Measurements from ENCODE around the gene SH2D7.

The SH2D7 gene
- total RNA-seq: 0 to 0.38 (median 0) reads per million in 9 experiments

GRCh38 chr15:78092261-78093041 is at the start of gene SH2D7:
TSS of gene SH2D7 (plus strand) at chr15:78092561. CDS start at chr15:78092585, 24 bp downstream.
- no peaks in the 10 kb centered on the region for H3K27me3 Mint-ChIP-seq
- peak within 1 kb of the TSS; percentile 1 to 3 for H3K27ac Mint-ChIP-seq
- H3K4me3 Mint-ChIP-seq: no peak within 1 kb of the TSS
- H3K4me1 Mint-ChIP-seq (ENCODE audit: low read depth in 2 of 2): peaks cover 0 to 4% of the 10 kb centered on the region in 2 donors
- no peaks in the 10 kb centered on the region for H3K36me3 Mint-ChIP-seq (ENCODE audit: insufficient read depth)
- H3K9me3 Mint-ChIP-seq: no peaks in the 10 kb centered on the region
- no peak for DNase-seq
- ATAC-seq (replicated peaks): no peak

- peak overlapping the region; percentile 74 for H3K4me3 Mint-ChIP-seq
- H3K4me1 Mint-ChIP-seq (ENCODE audit: low read depth in 2 of 2): peaks cover 68 to 75% of the 10 kb centered on the region in 2 donors
- DNase-seq (peak; percentile 41 to 46 (median 45)), ATAC-seq (replicated peaks) (peak; percentile 74)
- H3K27me3 Mint-ChIP-seq: no peaks in the 10 kb centered on the region
- peak overlapping the region; percentile 95 to 96 for H3K27ac Mint-ChIP-seq
- H3K9me3 Mint-ChIP-seq: no peaks in the 10 kb centered on the region
- H3K36me3 Mint-ChIP-seq (ENCODE audit: insufficient read depth): peaks cover 65% of the 10 kb centered on the region
These were observed 47.8 kb upstream of the SH2D7 start for GRCh38 chr15:78044407-78045155.

DNA sequence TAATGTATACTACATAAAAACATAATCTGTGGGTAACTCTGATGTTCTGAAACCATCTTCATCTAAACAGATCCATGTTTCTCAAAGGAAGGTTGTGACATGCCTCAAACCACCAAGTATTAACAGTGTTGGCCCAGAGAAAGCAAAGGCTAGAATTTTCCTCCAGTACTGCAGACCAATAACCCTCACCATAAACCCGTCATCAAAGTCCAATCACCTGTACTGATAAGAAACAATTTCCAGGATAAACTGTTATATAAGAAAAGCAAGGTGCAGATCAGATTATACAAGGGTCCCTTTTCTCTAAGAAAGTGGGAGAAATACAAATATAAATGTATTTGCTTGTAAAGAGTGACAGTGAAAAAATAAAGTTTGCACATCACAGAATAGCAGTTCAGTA is 47.2 kb upstream of the SH2D7 start:
- peaks cover 68 to 75% of the 10 kb centered on the region in 2 donors for H3K4me1 Mint-ChIP-seq (ENCODE audit: low read depth in 2 of 2)
- no peaks in the 10 kb centered on the region for H3K9me3 Mint-ChIP-seq
- no peak for ATAC-seq (replicated peaks)
- H3K27me3 Mint-ChIP-seq: no peaks in the 10 kb centered on the region
- peak overlapping the region; percentile 37 to 43 for H3K4me3 Mint-ChIP-seq
- peaks cover 68% of the 10 kb centered on the region for H3K36me3 Mint-ChIP-seq (ENCODE audit: insufficient read depth)
- DNase-seq: no peak
- H3K27ac Mint-ChIP-seq: peak overlapping the region; percentile 95 to 96

DNA sequence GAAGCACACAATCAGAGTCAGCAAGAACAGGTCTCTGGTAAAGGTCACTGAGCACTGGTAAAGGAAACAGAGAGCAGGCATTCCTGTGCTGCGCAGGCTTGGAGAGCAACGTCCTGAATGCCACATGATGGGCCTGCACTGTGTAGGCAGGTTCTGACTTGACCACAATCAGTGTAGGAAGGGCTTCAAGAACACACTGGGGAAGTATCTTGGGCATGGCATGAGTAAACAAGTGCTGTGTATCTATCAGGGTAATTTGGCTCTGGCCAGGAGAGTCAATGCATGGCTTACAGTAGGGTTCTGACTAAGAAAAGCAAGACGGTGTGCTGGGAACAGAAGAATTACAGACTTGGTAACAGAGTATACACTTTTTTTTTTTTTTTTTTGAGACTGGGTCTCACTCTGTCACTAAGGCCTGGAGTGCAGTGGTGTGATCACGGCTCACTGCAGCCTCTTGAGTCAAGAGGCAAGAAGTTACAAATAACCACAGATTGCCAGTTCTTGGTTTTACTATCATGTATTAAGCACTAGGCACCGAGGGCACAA is 45.5 kb upstream of the SH2D7 start:
- Mint-ChIP-seq H3K36me3 (ENCODE audit: insufficient read depth) (peaks cover 76% of the 10 kb centered on the region), H3K27me3 (no peaks in the 10 kb centered on the region), H3K27ac (peak overlapping the region; percentile 95 to 96), H3K9me3 (no peaks in the 10 kb centered on the region), H3K4me1 (ENCODE audit: low read depth in 2 of 2) (peaks cover 79 to 81% of the 10 kb centered on the region in 2 donors), H3K4me3 (peak overlapping the region; percentile 73 to 74)
- DNase-seq (peak in 1 of 3 experiments; percentile 39), ATAC-seq (replicated peaks) (peak; percentile 16)

GRCh38 chr15:78047761-78048627 is 44.4 kb upstream of the SH2D7 start:
- no peaks in the 10 kb centered on the region for H3K9me3 Mint-ChIP-seq
- H3K27ac Mint-ChIP-seq: peak overlapping the region; percentile 95 to 96
- no peaks in the 10 kb centered on the region for H3K27me3 Mint-ChIP-seq
- DNase-seq (peak in 2 of 3 experiments; percentile 46 to 50), ATAC-seq (replicated peaks) (peak; percentile 34)
- peaks cover 82 to 83% of the 10 kb centered on the region in 2 donors for H3K4me1 Mint-ChIP-seq (ENCODE audit: low read depth in 2 of 2)
- peak overlapping the region; percentile 74 to 76 for H3K4me3 Mint-ChIP-seq
- peaks cover 78% of the 10 kb centered on the region for H3K36me3 Mint-ChIP-seq (ENCODE audit: insufficient read depth)

- peaks cover 73% of the 10 kb centered on the region for H3K36me3 Mint-ChIP-seq (ENCODE audit: insufficient read depth)
- no peaks in the 10 kb centered on the region for H3K27me3 Mint-ChIP-seq
- no peaks in the 10 kb centered on the region for H3K9me3 Mint-ChIP-seq
- H3K4me3 Mint-ChIP-seq: peak overlapping the region; percentile 74 to 76
- no peak for DNase-seq
- H3K27ac Mint-ChIP-seq: peak overlapping the region; percentile 95 to 96
- no peak for ATAC-seq (replicated peaks)
- peaks cover 79 to 88% of the 10 kb centered on the region in 2 donors for H3K4me1 Mint-ChIP-seq (ENCODE audit: low read depth in 2 of 2)
These were observed 43.8 kb upstream of the SH2D7 start for GRCh38 chr15:78048628-78048920.

- Mint-ChIP-seq H3K4me3 (peak overlapping the region; percentile 74 to 76), H3K27me3 (no peaks in the 10 kb centered on the region), H3K27ac (peak overlapping the region; percentile 95 to 96), H3K36me3 (ENCODE audit: insufficient read depth) (peaks cover 66% of the 10 kb centered on the region), H3K9me3 (no peaks in the 10 kb centered on the region), H3K4me1 (ENCODE audit: low read depth in 2 of 2) (peaks cover 75 to 89% of the 10 kb centered on the region in 2 donors)
- peak; percentile 36 for ATAC-seq (replicated peaks)
- peak in 2 of 3 experiments; percentile 45 to 55 for DNase-seq
These were observed 42.5 kb upstream of the SH2D7 start for GRCh38 chr15:78049691-78050440.

DNA sequence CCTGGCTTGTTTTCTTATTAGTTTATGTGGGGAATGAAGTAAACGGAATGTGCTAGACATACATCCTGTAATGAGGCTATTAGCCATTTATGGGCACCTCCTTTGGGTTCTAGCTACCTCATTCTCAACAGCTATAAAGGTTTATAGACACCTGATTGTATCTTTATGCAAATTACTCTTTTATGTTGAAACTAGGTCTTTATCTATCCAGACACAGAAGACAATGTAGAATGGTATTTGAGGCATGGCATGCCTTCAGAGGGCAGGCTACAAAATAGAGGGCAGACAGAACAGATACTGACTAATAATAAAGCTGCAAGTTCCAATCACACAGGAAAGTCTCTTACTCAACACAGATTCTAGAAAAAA is 41.9 kb upstream of the SH2D7 start:
- no peaks in the 10 kb centered on the region for H3K27me3 Mint-ChIP-seq

GRCh38 chr15:78050826-78051225 is 41.5 kb upstream of the SH2D7 start:
- Mint-ChIP-seq H3K4me1 (ENCODE audit: low read depth in 2 of 2) (peaks cover 79 to 92% of the 10 kb centered on the region in 2 donors), H3K36me3 (ENCODE audit: insufficient read depth) (peaks cover 66% of the 10 kb centered on the region)

More for the DNA sequence above, 41.9 kb upstream of the SH2D7 start:
- ATAC-seq (replicated peaks) (peak; percentile 66), DNase-seq (no peak)
- Mint-ChIP-seq H3K9me3 (no peaks in the 10 kb centered on the region), H3K4me1 (ENCODE audit: low read depth in 2 of 2) (peaks cover 77 to 89% of the 10 kb centered on the region in 2 donors), H3K4me3 (peak overlapping the region; percentile 74 to 76), H3K27ac (peak overlapping the region; percentile 95 to 96), H3K36me3 (ENCODE audit: insufficient read depth) (peaks cover 67% of the 10 kb centered on the region)

DNA sequence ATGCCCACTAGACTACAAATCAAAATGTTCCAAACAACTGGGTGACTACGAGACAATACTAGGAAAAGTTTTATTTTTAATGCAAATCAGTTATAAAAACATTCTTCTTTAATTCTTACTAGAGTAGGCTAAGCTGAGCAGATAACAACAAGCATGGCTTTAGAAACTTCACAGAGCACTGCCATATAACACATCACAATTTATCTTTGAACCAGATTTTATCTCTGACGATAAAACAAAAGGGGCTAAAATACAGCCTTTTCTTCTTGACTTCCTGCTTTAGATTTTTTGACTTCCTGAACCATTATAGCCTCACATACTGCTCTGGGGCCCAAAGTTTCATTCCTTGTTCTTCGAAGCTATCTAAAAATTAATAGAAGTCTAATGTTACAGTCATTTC is 40.8 kb upstream of the SH2D7 start:
- no peaks in the 10 kb centered on the region for H3K27me3 Mint-ChIP-seq
- peak overlapping the region; percentile 74 to 79 for H3K4me3 Mint-ChIP-seq
- peak overlapping the region; percentile 95 to 96 for H3K27ac Mint-ChIP-seq
- DNase-seq (no peak), ATAC-seq (replicated peaks) (no peak)
- H3K36me3 Mint-ChIP-seq (ENCODE audit: insufficient read depth): peaks cover 58% of the 10 kb centered on the region
- peaks cover 79 to 94% of the 10 kb centered on the region in 2 donors for H3K4me1 Mint-ChIP-seq (ENCODE audit: low read depth in 2 of 2)
- no peaks in the 10 kb centered on the region for H3K9me3 Mint-ChIP-seq

More at GRCh38 chr15:78050826-78051225, 41.5 kb upstream of the SH2D7 start:
- DNase-seq: no peak
- Mint-ChIP-seq H3K27ac (peak overlapping the region; percentile 95 to 96), H3K9me3 (no peaks in the 10 kb centered on the region), H3K27me3 (no peaks in the 10 kb centered on the region), H3K4me3 (peak overlapping the region; percentile 74 to 76)
- ATAC-seq (replicated peaks): no peak

DNA sequence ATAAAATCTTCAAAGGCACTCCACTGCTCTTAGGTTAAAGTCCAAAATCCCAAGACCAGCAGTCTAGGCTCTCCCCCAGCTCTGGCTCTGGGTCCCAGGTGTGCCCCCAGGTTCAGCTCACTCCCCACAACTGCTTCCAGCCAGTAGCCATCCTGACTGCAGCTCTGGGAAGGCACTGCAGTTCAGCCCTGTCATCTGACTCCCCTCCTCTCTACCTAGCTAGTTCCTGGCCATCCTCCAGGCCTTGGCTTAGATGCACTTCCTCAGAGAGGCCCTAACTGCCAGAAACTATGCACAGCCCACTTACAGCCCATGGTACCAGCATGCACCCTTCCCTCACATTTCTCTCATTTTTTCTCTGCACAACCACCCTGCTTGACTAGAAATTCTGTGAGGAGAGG is 40.4 kb upstream of the SH2D7 start:
- H3K36me3 Mint-ChIP-seq (ENCODE audit: insufficient read depth): peaks cover 54% of the 10 kb centered on the region
- peak overlapping the region; percentile 74 to 79 for H3K4me3 Mint-ChIP-seq
- H3K9me3 Mint-ChIP-seq: no peaks in the 10 kb centered on the region
- ATAC-seq (replicated peaks): no peak
- H3K4me1 Mint-ChIP-seq (ENCODE audit: low read depth in 2 of 2): peaks cover 79 to 94% of the 10 kb centered on the region in 2 donors
- no peak for DNase-seq
- H3K27me3 Mint-ChIP-seq: no peaks in the 10 kb centered on the region
- peak overlapping the region; percentile 95 to 96 for H3K27ac Mint-ChIP-seq

DNA sequence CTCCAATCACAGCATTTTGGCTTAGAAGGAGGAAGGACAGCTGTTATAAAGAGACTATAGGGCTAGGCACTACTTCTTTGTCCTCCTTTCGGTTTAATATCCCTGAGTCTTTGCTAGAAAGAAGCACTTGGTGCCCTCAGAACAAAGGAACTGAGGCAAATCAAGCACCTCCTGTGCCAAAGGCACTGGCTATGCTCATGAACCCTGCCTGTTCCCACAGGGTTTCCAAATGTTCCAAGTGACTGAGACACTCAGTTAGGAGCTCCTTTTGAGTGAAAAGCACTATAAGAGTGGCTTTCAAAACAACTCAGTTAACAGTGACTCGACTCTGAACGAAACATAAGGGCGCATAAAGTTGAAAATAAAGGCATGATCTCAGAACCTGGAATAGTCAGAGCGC is 39.8 kb upstream of the SH2D7 start:
- Mint-ChIP-seq H3K9me3 (no peaks in the 10 kb centered on the region), H3K36me3 (ENCODE audit: insufficient read depth) (peaks cover 53% of the 10 kb centered on the region), H3K27ac (peak overlapping the region; percentile 95 to 96), H3K4me1 (ENCODE audit: low read depth in 2 of 2) (peaks cover 75 to 92% of the 10 kb centered on the region in 2 donors), H3K4me3 (peak overlapping the region; percentile 74 to 79), H3K27me3 (no peaks in the 10 kb centered on the region)
- DNase-seq: no peak
- no peak for ATAC-seq (replicated peaks)

All from effector memory CD8-positive, alpha-beta T cell (primary cell).